Left kidney (tissue), 2 donors: ENCODE data around the gene PIK3C2B. TPM values are rescaled to one million over a fixed set of nuclear protein-coding genes. Genes with fewer than 3 reads are reported as not detected.

Source experiments
- DNase-seq: peaks from one replicate; pipeline ENCODE4 v3.0.0-alpha.2; 2013
- polyA plus RNA-seq: library from polyadenylated mRNA; unstranded; fragments of 120-200 nt; gene quantifications from one replicate; pipeline ENCODE4 v1.2.1, GENCODE V29; 2013; ENCODE audit not compliant: insufficient read length

Gene PIK3C2B
- polyA plus RNA-seq, 1 donor = 20.1 TPM

GRCh38 chr1:204461331-204462228 is 33.0 kb downstream of the PIK3C2B start:
- DNase-seq = no peak

- DNase-seq = no peak
Measured at GRCh38 chr1:204460346-204460745, 34.3 kb downstream of the PIK3C2B start.

DNA sequence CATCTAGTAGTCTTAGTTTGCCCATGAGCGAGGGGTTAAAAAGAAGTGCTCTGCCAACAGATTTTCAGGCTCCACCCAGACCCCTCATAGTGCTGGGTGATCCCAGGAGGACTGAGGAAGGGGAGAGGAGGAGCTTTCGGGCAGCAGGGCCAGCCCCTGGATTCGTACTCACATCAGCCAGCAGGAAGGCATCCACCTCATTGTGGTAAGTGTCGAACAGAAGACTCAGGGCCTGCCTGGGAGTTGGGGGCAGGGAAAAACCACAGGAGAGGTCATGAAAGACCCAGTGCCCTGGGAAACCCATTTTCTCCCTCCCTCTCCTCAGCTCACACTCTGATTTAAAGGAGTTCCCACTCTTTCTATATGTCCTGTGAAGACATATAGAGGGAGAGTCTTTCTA is 34.9 kb downstream of the PIK3C2B start:
- no peak for DNase-seq

DNA sequence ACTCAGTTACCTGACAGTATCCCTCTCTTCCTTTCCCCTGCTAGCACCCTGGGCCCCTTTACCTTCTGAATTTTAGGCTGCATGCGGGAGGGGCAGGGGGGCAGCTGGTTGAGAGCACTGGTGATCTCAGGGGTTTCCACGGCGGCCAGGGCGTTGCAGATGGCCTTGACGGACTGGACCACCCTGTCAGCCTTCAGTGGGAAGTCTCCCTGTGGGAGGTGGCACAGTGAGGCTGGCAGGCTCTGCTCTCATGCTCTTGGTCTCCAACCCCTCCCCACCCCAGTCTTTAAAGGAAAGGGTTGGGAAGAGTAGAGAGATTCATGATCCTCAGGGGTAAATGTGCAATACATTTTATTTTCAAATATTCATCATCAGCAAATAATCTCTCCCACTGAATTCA is 36.9 kb downstream of the PIK3C2B start:
- no peak for DNase-seq

DNA sequence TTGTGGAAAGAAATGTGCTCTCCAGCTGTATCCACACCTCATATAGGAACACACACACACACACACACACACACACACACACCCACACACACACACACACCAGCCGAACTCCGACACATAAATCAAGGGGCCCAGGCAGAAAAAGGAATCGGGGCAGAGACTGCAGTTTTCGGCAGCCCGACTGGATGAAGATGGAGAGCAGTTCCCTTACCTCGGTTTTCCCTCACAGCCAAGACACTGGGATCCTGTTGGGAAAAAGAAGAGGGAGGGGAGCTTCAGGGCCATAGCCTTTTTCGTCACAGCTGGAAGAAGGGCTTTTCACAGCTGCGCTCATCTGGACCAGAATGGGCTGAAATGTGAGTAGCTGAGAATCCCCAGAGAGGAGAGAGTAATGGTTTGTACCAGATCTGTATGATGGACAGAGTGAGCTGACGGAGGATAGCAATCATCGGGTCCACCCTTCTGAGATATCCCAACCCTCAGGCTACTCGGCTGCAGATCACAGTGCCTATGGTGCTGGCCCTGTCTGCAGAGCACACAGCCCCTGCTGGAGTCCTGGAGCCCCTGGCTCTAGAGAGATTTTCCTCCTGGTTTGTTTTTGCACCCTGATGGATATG is 37.7 kb downstream of the PIK3C2B start:
- DNase-seq = peak; percentile 69

DNA sequence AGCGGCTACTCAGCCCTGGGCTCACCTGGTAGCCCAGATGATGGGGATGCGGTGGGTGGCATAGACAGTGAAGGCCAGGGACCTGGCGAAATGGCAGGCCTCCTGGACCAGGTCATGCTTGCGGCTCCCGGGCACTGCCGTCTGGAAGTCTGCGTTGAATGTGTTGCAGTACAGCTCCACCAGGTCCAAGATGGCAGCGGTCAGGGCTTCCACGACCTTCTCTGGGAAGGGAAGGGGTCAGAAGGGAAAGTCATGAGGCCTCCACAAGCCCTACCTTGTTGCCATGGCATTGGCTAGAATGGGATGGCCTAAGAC is 38.8 kb downstream of the PIK3C2B start:
- no peak for DNase-seq

DNA sequence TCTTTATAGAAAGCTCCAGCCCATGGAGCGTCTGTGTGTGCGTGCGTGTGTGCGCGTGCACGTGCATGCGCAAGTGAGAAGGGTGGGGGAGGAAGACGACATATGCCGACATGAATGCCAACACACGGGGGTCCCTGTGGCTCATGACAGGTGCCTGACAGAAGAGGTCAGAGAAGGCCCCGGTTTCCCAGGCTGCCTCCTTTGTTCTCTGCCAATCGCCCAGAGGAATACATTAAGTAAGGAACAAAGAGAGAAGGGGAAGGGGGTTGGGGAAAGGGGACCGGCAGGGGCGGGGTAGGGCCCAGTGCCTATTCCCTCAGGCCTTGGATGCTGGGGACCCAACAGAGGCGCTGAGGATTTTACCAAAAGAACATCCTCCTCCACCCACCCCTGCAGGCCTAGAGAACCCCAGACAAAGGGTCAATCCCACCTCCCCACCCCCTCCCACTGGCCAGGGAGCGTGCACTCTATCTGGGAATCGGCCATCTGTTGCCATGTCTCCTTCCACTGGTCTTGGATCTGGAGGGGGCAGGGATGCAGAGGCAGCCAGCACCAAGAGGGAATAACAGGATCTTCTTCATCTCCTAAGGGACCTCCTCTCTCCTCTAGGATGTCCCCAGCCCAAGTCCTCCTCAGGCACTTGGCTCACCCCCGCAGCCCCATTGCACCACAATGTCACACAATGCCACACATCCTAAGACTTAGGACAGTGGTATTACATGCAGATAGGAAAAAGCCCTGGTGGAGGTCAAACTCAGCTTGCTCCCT is 39.4 kb downstream of the PIK3C2B start:
- DNase-seq = no peak

DNA sequence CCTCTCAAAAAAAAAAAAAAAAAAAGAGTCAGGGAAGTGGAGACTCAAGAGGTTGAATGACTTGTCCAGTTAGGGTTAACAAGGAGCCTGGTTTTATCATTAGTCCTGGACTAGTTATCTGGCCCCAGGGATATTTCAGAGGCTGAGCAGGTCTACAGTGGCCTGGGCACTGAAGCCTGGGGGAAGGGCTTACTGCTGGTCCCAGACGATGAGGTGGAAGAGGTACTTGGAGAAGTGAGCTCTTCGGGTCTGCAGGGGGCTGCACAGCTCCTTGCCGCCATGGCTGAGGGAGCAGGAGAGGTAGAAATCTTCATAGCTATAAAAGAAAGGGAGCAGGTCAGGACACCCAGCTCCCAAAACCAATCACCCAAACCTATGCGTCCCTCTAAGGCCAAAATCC is 40.1 kb downstream of the PIK3C2B start:
- no peak for DNase-seq

DNA sequence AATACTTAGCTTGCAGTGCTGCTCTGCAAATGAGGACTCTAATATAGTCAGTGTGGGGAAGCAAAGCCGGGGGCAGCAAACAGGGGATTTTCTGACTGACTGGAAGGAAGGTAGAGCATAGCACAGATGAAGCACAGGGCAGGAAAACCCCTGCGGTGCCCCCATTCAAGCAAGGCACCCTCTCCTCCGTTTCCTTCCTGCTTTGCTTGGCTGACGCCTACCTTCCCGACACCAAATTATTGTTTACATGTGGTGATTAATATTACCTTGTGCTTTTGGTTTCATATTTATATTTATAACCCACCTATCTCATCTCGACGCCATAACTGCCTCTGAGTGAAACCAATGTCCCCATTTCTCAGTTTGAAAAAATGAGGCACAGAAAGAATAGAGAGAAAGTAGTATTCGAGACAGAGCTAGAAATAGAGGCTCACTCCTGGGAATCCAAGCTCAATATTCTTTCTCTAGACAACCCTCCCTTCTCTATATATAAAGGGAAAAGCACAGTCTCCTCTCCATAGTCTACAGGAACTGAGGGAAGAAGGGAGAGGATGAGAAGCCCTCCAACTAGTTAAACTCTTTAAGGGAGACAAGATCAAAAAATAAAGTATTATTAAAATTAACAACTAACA is 41.3 kb downstream of the PIK3C2B start:
- DNase-seq = no peak

DNA sequence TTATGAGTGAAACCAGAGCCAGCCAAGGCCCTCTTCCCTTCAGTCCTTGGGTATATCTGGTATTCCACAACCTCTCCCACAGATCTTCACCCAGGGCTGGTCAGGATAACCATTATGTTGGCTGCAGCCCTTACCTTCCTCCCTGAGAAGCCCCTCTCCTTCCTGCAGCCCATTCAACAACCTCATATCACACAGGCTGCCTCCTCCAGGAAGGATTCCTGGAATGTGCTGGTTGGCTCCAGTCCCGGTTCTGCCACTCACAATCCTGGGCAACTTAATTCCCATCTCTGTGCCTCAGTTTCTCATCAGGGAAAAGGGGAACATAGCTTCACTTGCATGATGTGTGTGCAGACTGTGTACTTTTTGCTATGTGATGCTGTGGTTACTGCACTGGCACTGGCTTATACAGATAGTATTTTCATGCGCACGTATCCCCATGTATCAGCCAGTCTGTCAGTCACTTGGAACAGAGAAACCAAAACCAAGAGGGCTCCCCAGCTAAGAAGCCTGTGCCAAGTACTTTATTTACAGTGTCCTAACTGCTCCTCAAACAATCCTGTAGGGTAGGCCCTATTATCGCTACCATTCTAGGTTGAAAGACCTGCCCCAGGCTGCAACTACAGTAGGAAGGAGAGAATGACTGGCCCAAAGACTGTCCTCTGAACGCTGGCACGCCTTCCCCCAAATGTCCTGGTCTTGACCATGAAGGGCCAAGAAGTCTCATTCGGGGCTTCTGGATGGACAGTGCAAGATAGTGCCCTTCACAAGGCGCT is 43.1 kb downstream of the PIK3C2B start:
- no peak for DNase-seq

- no peak for DNase-seq
Measured at GRCh38 chr1:204450461-204451257, 43.9 kb downstream of the PIK3C2B start.

- DNase-seq = no peak
Measured at GRCh38 chr1:204449678-204450280, 44.8 kb downstream of the PIK3C2B start.

DNA sequence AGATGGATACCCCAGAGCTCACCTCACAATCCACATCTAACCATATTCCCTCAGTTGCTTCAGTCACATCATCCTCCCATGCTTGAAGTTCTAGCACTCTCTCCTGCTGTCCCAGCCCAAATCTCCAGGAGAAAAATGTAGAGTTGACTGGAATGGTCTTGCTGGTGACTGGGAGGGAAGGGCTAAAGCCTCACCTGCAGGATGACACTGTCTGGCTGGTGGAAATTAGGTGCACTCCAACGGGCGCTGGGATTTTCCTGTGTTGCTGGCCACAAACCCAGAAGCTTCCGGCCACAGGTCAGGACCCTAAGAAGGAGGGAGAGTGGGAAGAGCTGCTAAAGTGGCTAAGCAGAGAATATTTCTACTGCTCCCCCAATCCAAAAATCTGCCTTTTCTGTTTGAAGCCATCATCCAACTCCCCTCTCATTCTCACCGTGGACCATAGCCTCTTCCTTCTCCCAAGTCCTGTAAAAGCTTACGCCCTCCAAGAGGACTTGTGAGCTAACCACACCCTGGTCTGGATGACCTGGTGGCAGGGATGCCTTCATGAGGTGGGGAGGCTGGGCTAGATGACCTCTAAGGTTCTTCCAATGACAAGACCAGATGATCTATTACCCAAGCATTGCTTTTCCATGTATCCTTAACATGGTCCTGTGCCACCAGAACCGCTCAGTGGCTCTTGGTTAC is 45.5 kb downstream of the PIK3C2B start:
- no peak for DNase-seq

GRCh38 chr1:204448344-204448964 is 46.2 kb downstream of the PIK3C2B start:
- DNase-seq = no peak

- no peak for DNase-seq
Measured at GRCh38 chr1:204447736-204448135, 46.9 kb downstream of the PIK3C2B start.

DNA sequence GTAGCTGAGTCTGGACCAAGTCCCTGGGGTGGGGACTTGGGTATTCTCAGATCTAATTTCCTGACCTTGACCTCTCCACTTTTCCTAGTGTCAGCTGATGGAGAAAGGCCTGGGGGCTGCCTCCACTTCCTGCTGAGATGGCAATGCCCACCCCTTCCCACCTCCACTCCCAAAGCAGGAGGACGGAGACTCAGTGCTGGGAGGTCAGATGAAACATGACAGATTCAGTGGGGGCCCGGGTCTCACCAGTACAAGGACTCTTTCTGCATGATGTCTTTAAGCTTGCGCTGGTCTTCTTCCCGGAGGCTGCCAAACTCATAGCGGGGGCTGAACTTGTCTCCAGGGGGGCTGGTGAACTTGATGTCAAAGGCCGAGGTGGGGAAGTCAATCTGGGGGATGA is 47.4 kb downstream of the PIK3C2B start:
- no peak for DNase-seq

DNA sequence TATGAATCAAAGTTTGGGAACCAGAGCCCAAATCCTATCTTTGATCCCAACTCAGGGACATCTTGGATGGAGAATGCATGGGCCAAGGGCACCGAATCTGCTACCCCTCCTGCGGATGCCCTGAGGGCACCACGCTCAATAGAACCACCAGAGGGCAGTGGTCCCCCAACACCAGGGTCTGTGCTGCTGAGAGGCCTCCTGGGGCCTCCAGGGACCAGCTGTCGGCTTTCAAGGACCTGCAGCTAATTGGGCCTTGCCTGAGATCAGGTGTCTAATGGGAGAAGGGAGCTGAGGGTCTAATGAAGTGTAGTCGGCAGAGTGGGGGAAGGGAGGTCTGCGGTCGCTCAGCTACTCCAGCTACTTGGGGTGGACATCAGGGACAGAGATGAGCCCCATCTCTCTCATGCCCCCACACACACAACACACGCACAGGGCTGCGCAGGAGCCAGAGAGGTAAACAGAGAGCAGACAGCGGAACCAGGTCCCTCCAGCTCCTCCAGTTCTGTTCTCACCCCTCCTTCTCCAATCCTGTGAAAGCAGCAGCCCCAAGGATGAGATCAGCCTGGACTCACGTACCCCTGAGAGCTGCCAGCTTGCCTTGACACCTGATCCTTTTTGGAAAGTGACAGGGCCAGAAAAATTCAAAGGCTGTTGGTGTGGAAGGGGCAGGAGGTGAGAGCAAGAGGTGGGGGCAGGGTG is 48.0 kb downstream of the PIK3C2B start:
- DNase-seq = peak; percentile 83

DNA sequence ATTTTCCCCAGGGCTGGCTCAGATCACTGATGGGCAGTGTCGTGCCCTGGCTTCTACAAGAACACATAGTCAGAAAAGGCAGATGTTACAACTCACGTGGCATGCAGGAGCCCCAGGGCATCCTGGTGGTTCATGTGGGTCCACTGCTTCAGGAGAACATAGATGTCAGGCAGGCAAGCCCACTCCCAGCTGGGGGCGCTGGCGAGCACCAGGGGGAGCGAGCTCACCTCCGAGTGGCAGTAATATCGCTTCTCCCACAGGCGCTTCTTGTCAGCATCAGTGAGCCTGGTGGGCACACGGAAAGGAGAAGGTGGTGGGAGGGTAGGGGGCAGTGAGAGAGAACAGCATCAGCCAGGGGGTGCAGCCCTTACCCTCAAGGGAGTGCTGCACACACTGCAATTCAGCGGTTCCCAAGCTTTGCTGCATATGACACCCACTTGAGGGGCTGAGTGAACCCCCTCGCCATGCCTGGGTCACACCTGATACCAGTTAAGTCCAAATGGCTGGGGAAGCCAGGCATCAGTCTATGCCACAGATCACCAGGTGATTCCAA is 48.7 kb downstream of the PIK3C2B start:
- no peak for DNase-seq
